ENCODE measurements around the gene DEPDC7. TPM values are rescaled to one million over a fixed set of nuclear protein-coding genes. Genes with fewer than 3 reads are reported as not detected.

The DEPDC7 gene
- polyA plus RNA-seq, 1 donor from 2014 or later: 3.3 TPM

DNA sequence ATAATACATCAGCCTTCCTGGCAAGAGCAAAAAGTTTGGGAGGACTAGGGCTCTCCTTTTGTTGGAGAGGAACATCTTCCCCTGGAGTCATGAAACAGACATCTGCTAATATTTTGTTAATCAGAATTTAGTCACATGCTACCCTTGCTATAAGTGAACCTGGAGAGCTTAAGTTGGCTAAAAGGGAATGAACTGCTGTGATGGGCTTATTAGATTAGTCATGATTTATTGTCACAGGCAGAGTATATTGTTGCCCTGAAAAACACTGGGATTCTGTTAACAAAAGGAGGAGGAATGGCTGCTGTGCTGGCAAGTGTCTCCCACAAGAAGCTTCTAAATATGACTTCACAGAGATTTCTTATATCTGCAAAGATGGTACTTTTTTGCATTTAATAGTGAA lies 39.7 kb downstream of the DEPDC7 start:
- Histone ChIP-seq H3K27me3 (ENCODE audit: insufficient read depth, low read depth, low read length) (no peaks in the 10 kb centered on the region), H3K79me2 (replicated peaks; ENCODE audit: insufficient read depth, low read length) (no peaks in the 10 kb centered on the region), H2AFZ (ENCODE audit: low read depth, low read length) (no peak overlapping the region), H3K9me3 (ENCODE audit: low read length) (no peaks in the 10 kb centered on the region), H3K4me3 (ENCODE audit: low read length) (no peak overlapping the region), H3F3A (ENCODE audit: insufficient read depth, low read length, poor library complexity, severe bottlenecking) (no peaks in the 10 kb centered on the region), H3K36me3 (ENCODE audit: insufficient read depth, low read length) (peaks cover 3% of the 10 kb centered on the region), H3K9ac (ENCODE audit: low read length) (no peak overlapping the region), H3K4me2 (ENCODE audit: low read length) (no peak overlapping the region), H3K27ac (ENCODE audit: low read length) (no peak overlapping the region), H3K9me2 (ENCODE audit: insufficient read depth, low read length) (no peaks in the 10 kb centered on the region), H4K20me1 (ENCODE audit: insufficient read depth) (no peaks in the 10 kb centered on the region)
- TF ChIP-seq TAF1 (IDR thresholded peaks at IDR 0.05; ENCODE audit: low read depth) (no peak), EP300 (conservative IDR thresholded peaks at IDR 0.05; ENCODE audit: poor library complexity, severe bottlenecking) (no peak), POLR2AphosphoS5 (IDR thresholded peaks at IDR 0.05) (no peak), SMC3 (conservative IDR thresholded peaks at IDR 0.05; ENCODE audit: poor library complexity) (no peak), MXI1 (conservative IDR thresholded peaks at IDR 0.05; ENCODE audit: poor library complexity, severe bottlenecking) (no peak), EZH2 (IDR thresholded peaks at IDR 0.05; ENCODE audit: borderline replicate concordance, insufficient read depth, low read length, poor library complexity, severe bottlenecking) (no peak), RAD21 (conservative IDR thresholded peaks at IDR 0.05) (no peak)
- TF ChIP-seq, protein P1, sequence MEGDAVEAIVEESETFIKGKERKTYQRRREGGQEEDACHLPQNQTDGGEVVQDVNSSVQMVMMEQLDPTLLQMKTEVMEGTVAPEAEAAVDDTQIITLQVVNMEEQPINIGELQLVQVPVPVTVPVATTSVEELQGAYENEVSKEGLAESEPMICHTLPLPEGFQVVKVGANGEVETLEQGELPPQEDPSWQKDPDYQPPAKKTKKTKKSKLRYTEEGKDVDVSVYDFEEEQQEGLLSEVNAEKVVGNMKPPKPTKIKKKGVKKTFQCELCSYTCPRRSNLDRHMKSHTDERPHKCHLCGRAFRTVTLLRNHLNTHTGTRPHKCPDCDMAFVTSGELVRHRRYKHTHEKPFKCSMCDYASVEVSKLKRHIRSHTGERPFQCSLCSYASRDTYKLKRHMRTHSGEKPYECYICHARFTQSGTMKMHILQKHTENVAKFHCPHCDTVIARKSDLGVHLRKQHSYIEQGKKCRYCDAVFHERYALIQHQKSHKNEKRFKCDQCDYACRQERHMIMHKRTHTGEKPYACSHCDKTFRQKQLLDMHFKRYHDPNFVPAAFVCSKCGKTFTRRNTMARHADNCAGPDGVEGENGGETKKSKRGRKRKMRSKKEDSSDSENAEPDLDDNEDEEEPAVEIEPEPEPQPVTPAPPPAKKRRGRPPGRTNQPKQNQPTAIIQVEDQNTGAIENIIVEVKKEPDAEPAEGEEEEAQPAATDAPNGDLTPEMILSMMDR (IDR thresholded peaks at IDR 0.05; ENCODE audit: poor library complexity, severe bottlenecking): no peak
- TF ChIP-seq, protein P2, sequence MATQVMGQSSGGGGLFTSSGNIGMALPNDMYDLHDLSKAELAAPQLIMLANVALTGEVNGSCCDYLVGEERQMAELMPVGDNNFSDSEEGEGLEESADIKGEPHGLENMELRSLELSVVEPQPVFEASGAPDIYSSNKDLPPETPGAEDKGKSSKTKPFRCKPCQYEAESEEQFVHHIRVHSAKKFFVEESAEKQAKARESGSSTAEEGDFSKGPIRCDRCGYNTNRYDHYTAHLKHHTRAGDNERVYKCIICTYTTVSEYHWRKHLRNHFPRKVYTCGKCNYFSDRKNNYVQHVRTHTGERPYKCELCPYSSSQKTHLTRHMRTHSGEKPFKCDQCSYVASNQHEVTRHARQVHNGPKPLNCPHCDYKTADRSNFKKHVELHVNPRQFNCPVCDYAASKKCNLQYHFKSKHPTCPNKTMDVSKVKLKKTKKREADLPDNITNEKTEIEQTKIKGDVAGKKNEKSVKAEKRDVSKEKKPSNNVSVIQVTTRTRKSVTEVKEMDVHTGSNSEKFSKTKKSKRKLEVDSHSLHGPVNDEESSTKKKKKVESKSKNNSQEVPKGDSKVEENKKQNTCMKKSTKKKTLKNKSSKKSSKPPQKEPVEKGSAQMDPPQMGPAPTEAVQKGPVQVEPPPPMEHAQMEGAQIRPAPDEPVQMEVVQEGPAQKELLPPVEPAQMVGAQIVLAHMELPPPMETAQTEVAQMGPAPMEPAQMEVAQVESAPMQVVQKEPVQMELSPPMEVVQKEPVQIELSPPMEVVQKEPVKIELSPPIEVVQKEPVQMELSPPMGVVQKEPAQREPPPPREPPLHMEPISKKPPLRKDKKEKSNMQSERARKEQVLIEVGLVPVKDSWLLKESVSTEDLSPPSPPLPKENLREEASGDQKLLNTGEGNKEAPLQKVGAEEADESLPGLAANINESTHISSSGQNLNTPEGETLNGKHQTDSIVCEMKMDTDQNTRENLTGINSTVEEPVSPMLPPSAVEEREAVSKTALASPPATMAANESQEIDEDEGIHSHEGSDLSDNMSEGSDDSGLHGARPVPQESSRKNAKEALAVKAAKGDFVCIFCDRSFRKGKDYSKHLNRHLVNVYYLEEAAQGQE (IDR thresholded peaks at IDR 0.05; ENCODE audit: borderline replicate concordance): no peak

DNA sequence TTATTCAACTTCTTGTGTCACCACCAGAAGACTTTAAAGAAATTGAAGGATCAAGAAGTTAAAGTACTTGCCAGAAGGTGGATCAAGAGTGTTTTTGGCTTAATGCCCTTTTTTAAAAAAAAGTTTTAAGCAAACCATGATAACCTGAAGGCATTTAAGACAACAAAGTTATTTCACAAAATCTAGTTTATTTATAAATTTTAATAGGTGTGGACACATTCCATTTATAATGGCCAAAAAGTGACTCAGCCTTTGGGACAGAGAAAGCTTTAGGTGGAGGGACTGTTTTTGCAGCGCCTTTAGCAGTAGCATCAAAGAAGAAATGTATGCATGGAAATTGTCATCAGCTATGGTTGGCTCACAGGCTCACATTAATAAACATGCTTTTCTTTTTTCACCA lies 41.6 kb downstream of the DEPDC7 start:
- Histone ChIP-seq H4K20me1 (ENCODE audit: insufficient read depth) (no peaks in the 10 kb centered on the region), H3K36me3 (ENCODE audit: insufficient read depth, low read length) (peaks cover 3% of the 10 kb centered on the region), H3F3A (ENCODE audit: insufficient read depth, low read length, poor library complexity, severe bottlenecking) (no peaks in the 10 kb centered on the region), H3K4me3 (ENCODE audit: low read length) (no peak overlapping the region), H3K79me2 (replicated peaks; ENCODE audit: insufficient read depth, low read length) (no peaks in the 10 kb centered on the region), H2AFZ (ENCODE audit: low read depth, low read length) (no peak overlapping the region), H3K27ac (ENCODE audit: low read length) (no peak overlapping the region), H3K9ac (ENCODE audit: low read length) (no peak overlapping the region), H3K9me3 (ENCODE audit: low read length) (no peaks in the 10 kb centered on the region), H3K9me2 (ENCODE audit: insufficient read depth, low read length) (no peaks in the 10 kb centered on the region), H3K27me3 (ENCODE audit: insufficient read depth, low read depth, low read length) (no peaks in the 10 kb centered on the region), H3K4me2 (ENCODE audit: low read length) (no peak overlapping the region)
- TF ChIP-seq, protein P2 (IDR thresholded peaks at IDR 0.05; ENCODE audit: borderline replicate concordance): no peak
- TF ChIP-seq RAD21 (conservative IDR thresholded peaks at IDR 0.05): no peak
- TF ChIP-seq TAF1 (IDR thresholded peaks at IDR 0.05; ENCODE audit: low read depth): no peak
